Measurements from ENCODE around the gene LRPAP1. TPM values are rescaled to one million over a fixed set of nuclear protein-coding genes. Genes with fewer than 3 reads are reported as not detected.

The LRPAP1 gene
- total RNA-seq, 1 donor from 2014 or later, result 81.6 TPM

Other genes starting within 250 kb of the LRPAP1 start
- gene RGS12, start 239.4 kb downstream of the LRPAP1 start, total RNA-seq, result 18.0 and 33.8 TPM in 2 replicates
- not detected in 2 replicates for gene HGFAC, start 90.5 kb downstream of the LRPAP1 start, total RNA-seq
- 0.51 and 0.81 TPM in 2 replicates for gene DOK7, start 69.1 kb downstream of the LRPAP1 start, total RNA-seq
- gene ADRA2C, start 234.0 kb upstream of the LRPAP1 start, total RNA-seq, result 0.94 TPM in 1 of 2 replicates, not detected in the other